Measurements from ENCODE around the gene ROBO2.

ROBO2 gene

DNA sequence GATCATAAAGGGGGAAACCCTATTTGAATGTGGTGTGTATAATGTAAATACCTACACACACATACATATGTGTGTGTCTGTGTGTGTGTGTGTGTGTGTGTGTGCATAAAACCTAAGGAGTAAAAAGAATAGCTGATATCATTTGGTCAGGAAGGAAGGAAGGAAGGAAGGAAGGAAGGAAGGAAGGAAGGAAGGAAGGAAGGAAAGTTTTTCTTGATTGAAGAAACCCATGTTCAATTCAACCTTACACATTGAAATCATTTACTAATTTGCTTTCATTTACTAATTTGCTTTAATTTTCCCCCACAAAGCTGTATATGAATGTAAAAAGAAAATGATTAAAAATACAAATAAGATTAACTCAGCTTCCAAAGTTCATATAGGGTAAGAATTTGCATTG is 386.6 kb downstream of the ROBO2 start:
- Histone ChIP-seq H3K27ac (replicated peaks) (no peak overlapping the region), H3K4me3 (replicated peaks; ENCODE audit: insufficient read depth, low read length) (no peak overlapping the region), H3K27me3 (ENCODE audit: insufficient read depth, poor library complexity, severe bottlenecking) (no peaks in the 10 kb centered on the region)
- no peak for TF ChIP-seq GABPA (IDR thresholded peaks at IDR 0.05; ENCODE audit: low read depth)
- TF ChIP-seq SPI1 (IDR thresholded peaks at IDR 0.05; ENCODE audit: borderline replicate concordance, low read depth), result no peak
- TF ChIP-seq, protein P1, sequence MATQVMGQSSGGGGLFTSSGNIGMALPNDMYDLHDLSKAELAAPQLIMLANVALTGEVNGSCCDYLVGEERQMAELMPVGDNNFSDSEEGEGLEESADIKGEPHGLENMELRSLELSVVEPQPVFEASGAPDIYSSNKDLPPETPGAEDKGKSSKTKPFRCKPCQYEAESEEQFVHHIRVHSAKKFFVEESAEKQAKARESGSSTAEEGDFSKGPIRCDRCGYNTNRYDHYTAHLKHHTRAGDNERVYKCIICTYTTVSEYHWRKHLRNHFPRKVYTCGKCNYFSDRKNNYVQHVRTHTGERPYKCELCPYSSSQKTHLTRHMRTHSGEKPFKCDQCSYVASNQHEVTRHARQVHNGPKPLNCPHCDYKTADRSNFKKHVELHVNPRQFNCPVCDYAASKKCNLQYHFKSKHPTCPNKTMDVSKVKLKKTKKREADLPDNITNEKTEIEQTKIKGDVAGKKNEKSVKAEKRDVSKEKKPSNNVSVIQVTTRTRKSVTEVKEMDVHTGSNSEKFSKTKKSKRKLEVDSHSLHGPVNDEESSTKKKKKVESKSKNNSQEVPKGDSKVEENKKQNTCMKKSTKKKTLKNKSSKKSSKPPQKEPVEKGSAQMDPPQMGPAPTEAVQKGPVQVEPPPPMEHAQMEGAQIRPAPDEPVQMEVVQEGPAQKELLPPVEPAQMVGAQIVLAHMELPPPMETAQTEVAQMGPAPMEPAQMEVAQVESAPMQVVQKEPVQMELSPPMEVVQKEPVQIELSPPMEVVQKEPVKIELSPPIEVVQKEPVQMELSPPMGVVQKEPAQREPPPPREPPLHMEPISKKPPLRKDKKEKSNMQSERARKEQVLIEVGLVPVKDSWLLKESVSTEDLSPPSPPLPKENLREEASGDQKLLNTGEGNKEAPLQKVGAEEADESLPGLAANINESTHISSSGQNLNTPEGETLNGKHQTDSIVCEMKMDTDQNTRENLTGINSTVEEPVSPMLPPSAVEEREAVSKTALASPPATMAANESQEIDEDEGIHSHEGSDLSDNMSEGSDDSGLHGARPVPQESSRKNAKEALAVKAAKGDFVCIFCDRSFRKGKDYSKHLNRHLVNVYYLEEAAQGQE (IDR thresholded peaks at IDR 0.05; ENCODE audit: insufficient replicate concordance, low read depth), result no peak
- TF ChIP-seq, protein P2, sequence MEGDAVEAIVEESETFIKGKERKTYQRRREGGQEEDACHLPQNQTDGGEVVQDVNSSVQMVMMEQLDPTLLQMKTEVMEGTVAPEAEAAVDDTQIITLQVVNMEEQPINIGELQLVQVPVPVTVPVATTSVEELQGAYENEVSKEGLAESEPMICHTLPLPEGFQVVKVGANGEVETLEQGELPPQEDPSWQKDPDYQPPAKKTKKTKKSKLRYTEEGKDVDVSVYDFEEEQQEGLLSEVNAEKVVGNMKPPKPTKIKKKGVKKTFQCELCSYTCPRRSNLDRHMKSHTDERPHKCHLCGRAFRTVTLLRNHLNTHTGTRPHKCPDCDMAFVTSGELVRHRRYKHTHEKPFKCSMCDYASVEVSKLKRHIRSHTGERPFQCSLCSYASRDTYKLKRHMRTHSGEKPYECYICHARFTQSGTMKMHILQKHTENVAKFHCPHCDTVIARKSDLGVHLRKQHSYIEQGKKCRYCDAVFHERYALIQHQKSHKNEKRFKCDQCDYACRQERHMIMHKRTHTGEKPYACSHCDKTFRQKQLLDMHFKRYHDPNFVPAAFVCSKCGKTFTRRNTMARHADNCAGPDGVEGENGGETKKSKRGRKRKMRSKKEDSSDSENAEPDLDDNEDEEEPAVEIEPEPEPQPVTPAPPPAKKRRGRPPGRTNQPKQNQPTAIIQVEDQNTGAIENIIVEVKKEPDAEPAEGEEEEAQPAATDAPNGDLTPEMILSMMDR (IDR thresholded peaks at IDR 0.05; ENCODE audit: insufficient read depth, low read length), result no peak
- no peak for TF ChIP-seq POLR2AphosphoS5 (IDR thresholded peaks at IDR 0.05; ENCODE audit: low read depth)
- DNase-seq (ENCODE audit: low read depth in 1 of 2, low spot score in 1 of 2), result no peak

DNA sequence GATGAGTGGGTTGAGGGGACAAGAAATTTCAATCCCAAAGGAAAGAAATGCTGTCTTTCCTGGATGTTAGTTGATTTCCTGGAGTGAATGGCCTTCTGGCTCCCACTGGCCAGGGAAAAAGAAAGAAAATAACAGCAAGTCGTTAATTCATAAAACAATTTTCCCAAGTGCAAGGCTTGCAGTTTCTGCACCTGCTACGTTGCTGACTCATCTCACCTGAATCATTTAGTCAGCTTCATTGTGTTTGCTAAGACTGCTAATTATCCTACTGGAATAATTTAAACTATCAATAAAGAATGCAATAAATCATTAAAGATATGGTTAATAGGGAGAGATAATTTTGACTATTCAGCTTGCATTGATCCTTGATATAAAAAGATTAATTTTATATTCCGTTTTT is 387.6 kb downstream of the ROBO2 start:
- H3K27me3 ChIP-seq (ENCODE audit: insufficient read depth, poor library complexity, severe bottlenecking), result no peaks in the 10 kb centered on the region
- no peak overlapping the region for H3K4me3 ChIP-seq (replicated peaks; ENCODE audit: insufficient read depth, low read length)
- no peak overlapping the region for H3K27ac ChIP-seq (replicated peaks)
- TF ChIP-seq SPI1 (IDR thresholded peaks at IDR 0.05; ENCODE audit: borderline replicate concordance, low read depth) (no peak), POLR2AphosphoS5 (IDR thresholded peaks at IDR 0.05; ENCODE audit: low read depth) (no peak), GABPA (IDR thresholded peaks at IDR 0.05; ENCODE audit: low read depth) (no peak)
- TF ChIP-seq, protein P2 (IDR thresholded peaks at IDR 0.05; ENCODE audit: insufficient read depth, low read length), result no peak
- TF ChIP-seq, protein P1 (IDR thresholded peaks at IDR 0.05; ENCODE audit: insufficient replicate concordance, low read depth), result no peak
- no peak for DNase-seq (ENCODE audit: low read depth in 1 of 2, low spot score in 1 of 2)

DNA sequence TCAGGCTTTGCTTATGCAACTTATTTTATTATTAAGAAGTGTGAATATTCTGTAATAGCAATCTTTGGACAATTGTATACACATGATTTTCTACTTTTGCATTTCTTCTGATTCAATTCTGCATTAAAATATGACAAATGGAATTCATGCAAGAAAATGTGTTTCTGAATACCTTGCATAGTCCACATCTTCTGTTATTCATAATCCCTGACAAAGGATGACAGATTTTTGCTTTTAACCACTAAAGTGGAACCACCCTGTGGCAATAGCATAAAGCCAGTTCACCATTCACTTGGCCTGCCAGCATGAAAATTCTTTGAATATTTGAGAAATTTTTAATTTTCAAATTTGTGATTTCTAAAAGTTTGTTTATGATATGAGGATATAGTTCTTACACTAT is 397.0 kb downstream of the ROBO2 start:
- no peak overlapping the region for H3K4me3 ChIP-seq (replicated peaks; ENCODE audit: insufficient read depth, low read length)
- DNase-seq (ENCODE audit: low read depth in 1 of 2, low spot score in 1 of 2), result no peak
- TF ChIP-seq, protein P1 (IDR thresholded peaks at IDR 0.05; ENCODE audit: insufficient replicate concordance, low read depth), result no peak
- TF ChIP-seq GABPA (IDR thresholded peaks at IDR 0.05; ENCODE audit: low read depth) (no peak), POLR2AphosphoS5 (IDR thresholded peaks at IDR 0.05; ENCODE audit: low read depth) (no peak), SPI1 (IDR thresholded peaks at IDR 0.05; ENCODE audit: borderline replicate concordance, low read depth) (no peak)
- TF ChIP-seq, protein P2 (IDR thresholded peaks at IDR 0.05; ENCODE audit: insufficient read depth, low read length), result no peak
- no peaks in the 10 kb centered on the region for H3K27me3 ChIP-seq (ENCODE audit: insufficient read depth, poor library complexity, severe bottlenecking)
- H3K27ac ChIP-seq (replicated peaks), result no peak overlapping the region
